NB4 (cell line): ENCODE results near the gene TMEM259.

Experiments used
- CTCF ChIP-seq: IDR thresholded peaks from one replicate; pipeline ENCODE4 v1.5.1; 2012; ENCODE audit warnings: low read depth, low read length
- MAX ChIP-seq: IDR thresholded peaks from 2 replicates; pipeline ENCODE4 v1.6.1; 2011; ENCODE audit warnings: low read depth, low read length
- MYC ChIP-seq: IDR thresholded peaks from 2 replicates; pipeline ENCODE4 v1.6.1; 2011; ENCODE audit warnings: low read depth, low read length
- POLR2A ChIP-seq: IDR thresholded peaks from 2 replicates; pipeline ENCODE4 v1.6.1; 2011; ENCODE audit warnings: mild to moderate bottlenecking; ENCODE audit not compliant: insufficient read length; ENCODE audit errors: extremely low read depth

GRCh38 chr19:1062387-1063029 is 41.6 kb upstream of the TMEM259 start:
- no peak for TF ChIP-seq CTCF
- no peak for TF ChIP-seq MAX
- no peak for TF ChIP-seq MYC
- no peak for TF ChIP-seq POLR2A
